ENCODE data around the gene DNAJC16.

DNA sequence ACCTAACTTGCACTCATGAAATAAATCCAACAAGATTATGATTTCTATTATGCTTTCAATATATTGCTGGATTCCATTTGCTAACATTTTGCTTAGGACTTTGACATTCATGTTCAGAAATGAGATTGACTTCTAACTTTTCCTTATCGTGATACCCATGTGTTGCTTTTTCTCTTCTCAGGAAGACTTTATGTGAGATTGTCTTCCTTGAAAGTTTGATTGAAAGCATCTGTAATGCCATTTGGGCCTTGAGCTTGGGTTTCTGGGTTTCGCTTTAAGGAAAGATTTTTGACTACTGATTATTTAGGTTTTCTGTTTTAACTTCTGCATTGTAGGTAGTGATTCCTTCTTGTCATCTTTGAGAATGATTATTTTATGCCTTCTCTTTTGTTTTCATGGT lies 30.4 kb downstream of the DNAJC16 start:
- TF ChIP-seq POLR2A (IDR thresholded peaks at IDR 0.05) (no peak), CTCF (IDR thresholded peaks at IDR 0.05) (no peak)
